A549 (cell line): ENCODE measurements around the gene DPF1.

Experiments
- BHLHE40 ChIP-seq: IDR thresholded peaks from 2 replicates; pipeline ENCODE4 v1.6.1; 2012; ENCODE audit warnings: low read depth, low read length, inconsistent platforms
- CEBPB ChIP-seq, 2 experiments: fragments of >200 bp in 1 of 2; sonication (Bioruptor Twin) in 1 of 2; formaldehyde crosslinking in 1 of 2; IDR thresholded peaks; 2 replicates each; pipeline ENCODE4 v1.6.1; 2012 to 2016
- HOXB5 ChIP-seq: fragments of 250-450 bp; sonication (Bioruptor Pico); IDR thresholded peaks from 2 replicates; pipeline ENCODE4 v1.5.0; 2020; ENCODE audit warnings: mild to moderate bottlenecking, moderate library complexity
- POLR2A ChIP-seq: IDR thresholded peaks from 2 replicates; pipeline ENCODE4 v1.6.1; 2012; ENCODE audit warnings: mild to moderate bottlenecking, low read length

DNA sequence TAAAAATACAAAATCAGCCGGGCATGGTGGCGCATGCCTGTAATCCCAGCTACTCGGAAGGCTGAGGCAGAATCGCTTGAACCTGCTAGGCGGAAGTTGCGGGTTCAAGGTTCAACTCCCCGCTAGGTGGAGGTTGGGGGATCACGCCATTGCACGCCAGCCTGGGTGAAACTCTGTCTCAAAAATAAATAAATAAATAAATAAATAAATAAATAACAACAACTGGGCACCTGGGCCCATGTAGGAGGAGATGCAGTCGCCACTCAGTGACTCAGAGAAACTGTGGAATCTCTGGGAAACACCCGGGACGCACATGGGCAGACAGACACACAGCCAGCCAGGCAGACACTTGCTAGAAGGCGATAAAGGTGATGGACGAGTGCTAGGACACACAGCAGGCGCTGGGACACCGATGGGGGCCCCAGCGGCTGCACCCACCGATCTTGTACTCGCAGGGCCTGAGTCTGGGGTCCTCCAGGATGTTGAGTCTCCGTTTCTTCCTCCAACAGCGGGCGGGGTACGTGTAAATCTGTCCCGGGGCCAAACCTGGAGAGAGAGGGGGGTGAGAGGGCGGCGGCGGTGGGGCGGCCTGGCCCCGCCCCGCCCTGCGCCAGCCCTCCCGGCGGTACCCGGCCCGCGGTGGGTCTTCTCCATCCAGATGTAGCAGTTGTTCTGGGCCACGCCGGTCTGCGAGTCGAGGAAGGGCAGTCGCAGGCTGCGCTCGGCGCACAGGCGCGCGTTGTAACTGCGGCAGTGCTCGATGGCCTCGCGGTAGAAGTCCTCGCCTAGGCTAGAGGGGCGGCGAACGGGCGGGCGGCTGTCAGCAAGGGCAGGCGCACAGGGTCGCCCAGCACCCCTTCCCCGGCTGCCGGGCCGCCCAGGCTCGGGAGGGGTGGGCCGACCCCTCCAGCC lies 1.8 kb downstream of the DPF1 start:
- TF ChIP-seq POLR2A = no peak
- TF ChIP-seq CEBPB (IDR thresholded peaks at IDR 0.05) = no peak
- TF ChIP-seq BHLHE40 = no peak
- no peak for TF ChIP-seq HOXB5
